Fibroblast of lung (primary cell): ENCODE data around the gene EEIG1. TPM values are rescaled to one million over a fixed set of nuclear protein-coding genes. Genes with fewer than 3 reads are reported as not detected.

Source experiments
- DNase-seq, 2 donors: peaks; one replicate each; pipeline versions ENCODE4 v3.0.0 to v3.0.0-alpha.2; 2010; ENCODE audit warnings: low read depth in 2 of 2
- H2AFZ ChIP-seq: 2 replicates; pipeline ENCODE4 v1.5.1; 2012; ENCODE audit warnings: low read length, control low read depth, inconsistent platforms
- H3K27ac ChIP-seq: 2 replicates; pipeline ENCODE4 v1.5.1; 2011; ENCODE audit warnings: low read length, control low read depth; ENCODE audit not compliant: insufficient read depth
- H3K27me3 ChIP-seq: 2 replicates; pipeline ENCODE4 v1.5.1; 2011; ENCODE audit warnings: mild to moderate bottlenecking, low read length; ENCODE audit not compliant: control insufficient read depth, insufficient read depth
- H3K36me3 ChIP-seq: 2 replicates; pipeline ENCODE4 v1.5.1; 2011; ENCODE audit warnings: low read length; ENCODE audit not compliant: control insufficient read depth, insufficient read depth
- H3K4me1 ChIP-seq: 2 replicates; pipeline ENCODE4 v1.5.1; 2011; ENCODE audit warnings: low read length; ENCODE audit not compliant: control insufficient read depth, insufficient read depth; ENCODE audit errors: extremely low read depth
- H3K4me2 ChIP-seq: 2 replicates; pipeline ENCODE4 v1.5.1; 2011; ENCODE audit warnings: low read length, control low read depth; ENCODE audit not compliant: insufficient read depth; ENCODE audit errors: extremely low read depth
- H3K4me3 ChIP-seq, 4 experiments: fragments of 200-600 bp in 1 of 4; sonication (generic) in 1 of 4; replicated peaks in 1 of 4; 2 replicates each; pipeline ENCODE4 v1.5.1; 2011 to 2016; ENCODE audit warnings: low read length in 4 of 4, low read depth in 3 of 4, mild to moderate bottlenecking in 3 of 4, control low read depth in 2 of 4, inconsistent platforms in 1 of 4, mixed read lengths in 1 of 4; ENCODE audit not compliant: insufficient read depth in 1 of 4; ENCODE audit errors: control extremely low read depth in 1 of 4
- H3K79me2 ChIP-seq: 2 replicates; pipeline ENCODE4 v1.5.1; 2012; ENCODE audit warnings: mild to moderate bottlenecking, low read length, inconsistent platforms; ENCODE audit not compliant: control insufficient read depth, insufficient read depth
- H3K9ac ChIP-seq: 2 replicates; pipeline ENCODE4 v1.5.1; 2011; ENCODE audit warnings: mild to moderate bottlenecking, low read length, control low read depth; ENCODE audit not compliant: insufficient read depth
- H3K9me3 ChIP-seq: 2 replicates; pipeline ENCODE4 v1.5.1; 2012; ENCODE audit warnings: low read depth, low read length; ENCODE audit not compliant: control insufficient read depth, insufficient read depth
- H4K20me1 ChIP-seq: 2 replicates; pipeline ENCODE4 v1.5.1; 2011; ENCODE audit warnings: low read length; ENCODE audit not compliant: control insufficient read depth, insufficient read depth; ENCODE audit errors: extremely low read depth
- EZH2 ChIP-seq: IDR thresholded peaks from 2 replicates; pipeline ENCODE4 v1.5.1; 2012; ENCODE audit warnings: low read length, control low read depth, mild to moderate bottlenecking; ENCODE audit errors: missing control alignments
- polyA plus RNA-seq, 2 donors: library from polyadenylated mRNA; depleted of rRNA in 1 of 2; stranded (reverse) in 1 of 2; unstranded in 1 of 2; fragments of >200 nt; gene quantifications; 2 replicates each; pipeline ENCODE4 v1.2.1, GENCODE V29; 2011 to 2012; ENCODE audit warnings: missing spikeins in 1 of 2
- total RNA-seq: library from RNA; depleted of rRNA; stranded (reverse); fragments of >200 nt; gene quantifications from 2 replicates; pipeline ENCODE4 v1.2.1, GENCODE V29; 2014
- TF ChIP-seq, protein P1 (sequence below), 2 donors: IDR thresholded peaks in 1 of 2; conservative IDR thresholded peaks in 1 of 2; 1 replicate in 1 of 2; 2 replicates in 1 of 2; pipeline ENCODE4 v1.5.1; 2011 to 2012; ENCODE audit warnings: low read length in 2 of 2, control low read depth in 1 of 2, inconsistent platforms in 1 of 2, low read depth in 1 of 2, mild to moderate bottlenecking in 1 of 2

Gene EEIG1
- total and polyA plus RNA-seq, 2 donors (not counting 1 experiment from before 2014, with no cell fraction given) = 12.8 to 13.2 TPM

- DNase-seq = no peak
- H2AFZ ChIP-seq = no peak overlapping the region
- TF ChIP-seq, protein P1, sequence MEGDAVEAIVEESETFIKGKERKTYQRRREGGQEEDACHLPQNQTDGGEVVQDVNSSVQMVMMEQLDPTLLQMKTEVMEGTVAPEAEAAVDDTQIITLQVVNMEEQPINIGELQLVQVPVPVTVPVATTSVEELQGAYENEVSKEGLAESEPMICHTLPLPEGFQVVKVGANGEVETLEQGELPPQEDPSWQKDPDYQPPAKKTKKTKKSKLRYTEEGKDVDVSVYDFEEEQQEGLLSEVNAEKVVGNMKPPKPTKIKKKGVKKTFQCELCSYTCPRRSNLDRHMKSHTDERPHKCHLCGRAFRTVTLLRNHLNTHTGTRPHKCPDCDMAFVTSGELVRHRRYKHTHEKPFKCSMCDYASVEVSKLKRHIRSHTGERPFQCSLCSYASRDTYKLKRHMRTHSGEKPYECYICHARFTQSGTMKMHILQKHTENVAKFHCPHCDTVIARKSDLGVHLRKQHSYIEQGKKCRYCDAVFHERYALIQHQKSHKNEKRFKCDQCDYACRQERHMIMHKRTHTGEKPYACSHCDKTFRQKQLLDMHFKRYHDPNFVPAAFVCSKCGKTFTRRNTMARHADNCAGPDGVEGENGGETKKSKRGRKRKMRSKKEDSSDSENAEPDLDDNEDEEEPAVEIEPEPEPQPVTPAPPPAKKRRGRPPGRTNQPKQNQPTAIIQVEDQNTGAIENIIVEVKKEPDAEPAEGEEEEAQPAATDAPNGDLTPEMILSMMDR (conservative IDR thresholded peaks at IDR 0.05 in 1 of 2, IDR thresholded peaks at IDR 0.05 in 1 of 2; ENCODE audit: low read depth in 1 of 2, low read length in 2 of 2) = no peak
- no peak for TF ChIP-seq EZH2
- no peak overlapping the region for H3K4me2 ChIP-seq
- H3K4me3 ChIP-seq = no peak overlapping the region
- no peaks in the 10 kb centered on the region for H3K79me2 ChIP-seq
- no peaks in the 10 kb centered on the region for H3K9me3 ChIP-seq
- H3K27me3 ChIP-seq = no peaks in the 10 kb centered on the region
- H3K36me3 ChIP-seq = no peaks in the 10 kb centered on the region
- H3K9ac ChIP-seq = no peak overlapping the region
- H3K27ac ChIP-seq = no peak overlapping the region
- no peaks in the 10 kb centered on the region for H4K20me1 ChIP-seq
- H3K4me1 ChIP-seq = peaks cover 7% of the 10 kb centered on the region
Observed at GRCh38 chr9:128005923-128006322, 25.1 kb upstream of the EEIG1 start.

GRCh38 chr9:128003966-128004604 is 23.3 kb upstream of the EEIG1 start:
- H3K9me3 ChIP-seq = no peaks in the 10 kb centered on the region
- DNase-seq = no peak
- H3K27me3 ChIP-seq = no peaks in the 10 kb centered on the region
- no peak overlapping the region for H3K27ac ChIP-seq
- H3K36me3 ChIP-seq = no peaks in the 10 kb centered on the region
- peaks cover 7% of the 10 kb centered on the region for H3K4me1 ChIP-seq
- H3K4me3 ChIP-seq = no peak overlapping the region
- no peak overlapping the region for H3K4me2 ChIP-seq
- H3K9ac ChIP-seq = no peak overlapping the region
- no peaks in the 10 kb centered on the region for H4K20me1 ChIP-seq
- H3K79me2 ChIP-seq = no peaks in the 10 kb centered on the region
- no peak overlapping the region for H2AFZ ChIP-seq
- TF ChIP-seq EZH2 = no peak
- TF ChIP-seq, protein P1 (conservative IDR thresholded peaks at IDR 0.05 in 1 of 2, IDR thresholded peaks at IDR 0.05 in 1 of 2; ENCODE audit: low read depth in 1 of 2, low read length in 2 of 2) = no peak

- Histone ChIP-seq H3K9ac (no peak overlapping the region), H3K36me3 (no peaks in the 10 kb centered on the region), H3K27me3 (no peaks in the 10 kb centered on the region), H3K4me1 (peaks cover 7% of the 10 kb centered on the region), H3K4me3 (no peak overlapping the region), H3K79me2 (no peaks in the 10 kb centered on the region), H3K4me2 (no peak overlapping the region), H3K9me3 (no peaks in the 10 kb centered on the region), H4K20me1 (no peaks in the 10 kb centered on the region), H2AFZ (no peak overlapping the region), H3K27ac (no peak overlapping the region)
- TF ChIP-seq, protein P1 (conservative IDR thresholded peaks at IDR 0.05 in 1 of 2, IDR thresholded peaks at IDR 0.05 in 1 of 2; ENCODE audit: low read depth in 1 of 2, low read length in 2 of 2) = no peak
- TF ChIP-seq EZH2 = no peak
- no peak for DNase-seq
Observed at GRCh38 chr9:128002959-128003358, 22.2 kb upstream of the EEIG1 start.
